Activated T-helper 1 cell treated with anti-CD3 and anti-CD28 coated beads, Interleukin-12 subunit alpha, Interleukin-12 subunit beta, Interleukin-2, Interleukin-4 antibody, amounts not matched to agents 30 ng/mL and 10 ng/mL and 1 ng/mL, durations not matched to agents 14 hours and 24 hours and 36 hours (primary cell): Measurements from ENCODE around the gene WNT5A. TPM values are rescaled to one million over a fixed set of nuclear protein-coding genes. Genes with fewer than 3 reads are reported as not detected.

Source experiments
- DNase-seq: peaks from one replicate; pipeline ENCODE4 v3.0.0; 2021; ENCODE audit warnings: low spot score
- H3K27ac Mint-ChIP-seq: one replicate; pipeline ENCODE4 v1.8.0; 2021; ENCODE audit warnings: mild to moderate bottlenecking, mixed read lengths
- H3K27me3 Mint-ChIP-seq: one replicate; pipeline ENCODE4 v1.8.0; 2022; ENCODE audit warnings: mild to moderate bottlenecking, moderate library complexity, mixed read lengths; ENCODE audit not compliant: insufficient read depth
- H3K36me3 Mint-ChIP-seq: one replicate; pipeline ENCODE4 v1.8.0; 2021; ENCODE audit warnings: low read depth, mixed read lengths
- H3K4me1 Mint-ChIP-seq: one replicate; pipeline ENCODE4 v1.8.0; 2021; ENCODE audit warnings: low read depth, mixed read lengths
- H3K4me3 Mint-ChIP-seq: one replicate; pipeline ENCODE4 v1.8.0; 2021; ENCODE audit warnings: mild to moderate bottlenecking, moderate library complexity, mixed read lengths
- H3K9me3 Mint-ChIP-seq: one replicate; pipeline ENCODE4 v1.8.0; 2021; ENCODE audit warnings: mixed read lengths
- intact Hi-C: fragments of 100-400 bp; cut with micrococcal nuclease; formaldehyde crosslinking; loops from one replicate; pipeline ENCODE4 v1.15.1; 2024
- total RNA-seq: library from RNA; stranded (reverse); gene quantifications from 2 replicates; pipeline ENCODE4 v1.2.3, GENCODE V29; 2022

Gene WNT5A
- total RNA-seq, 1 donor from 2014 or later: not detected

GRCh38 chr3:55416331-55416821, 70.7 kb downstream of the WNT5A start:
- no peaks in the 10 kb centered on the region for H3K27me3 Mint-ChIP-seq
- H3K4me3 Mint-ChIP-seq: no peak overlapping the region
- H3K27ac Mint-ChIP-seq: no peak overlapping the region
- peaks cover 7% of the 10 kb centered on the region for H3K9me3 Mint-ChIP-seq
- no peaks in the 10 kb centered on the region for H3K4me1 Mint-ChIP-seq
- no peak for DNase-seq
- intact Hi-C loops: no loop called here
- H3K36me3 Mint-ChIP-seq: no peaks in the 10 kb centered on the region
